ENCODE measurements around the gene MLXIPL.
"Not testable (repeated sequence)": the region's sequence is repeated elsewhere in the genome, so short reads cannot be mapped to it uniquely, and the experiment has no call there.

The MLXIPL gene

GRCh38 chr7:73611017-73611555 lies 13.2 kb downstream of the MLXIPL start:
- no peak for DNase-seq

DNA sequence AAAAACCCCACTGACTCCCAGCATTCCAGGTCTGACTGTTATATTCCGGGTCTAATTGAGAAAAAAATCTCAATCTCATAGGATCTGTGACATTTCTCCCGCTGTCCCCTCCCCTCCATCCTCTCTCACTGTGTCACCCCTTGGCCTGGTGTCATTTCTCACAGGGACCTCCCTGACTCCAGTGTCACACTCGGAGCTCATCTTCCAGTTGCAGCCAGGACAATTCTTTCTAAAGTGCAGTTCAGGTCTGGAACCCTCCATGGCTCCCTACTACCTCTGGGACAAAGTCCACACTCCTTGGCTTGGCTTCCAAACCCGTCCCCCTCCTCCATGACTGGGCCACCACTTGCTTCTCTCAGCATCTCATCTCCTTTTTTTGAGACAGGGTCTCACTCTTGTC lies 14.2 kb downstream of the MLXIPL start:
- DNase-seq: no peak

DNA sequence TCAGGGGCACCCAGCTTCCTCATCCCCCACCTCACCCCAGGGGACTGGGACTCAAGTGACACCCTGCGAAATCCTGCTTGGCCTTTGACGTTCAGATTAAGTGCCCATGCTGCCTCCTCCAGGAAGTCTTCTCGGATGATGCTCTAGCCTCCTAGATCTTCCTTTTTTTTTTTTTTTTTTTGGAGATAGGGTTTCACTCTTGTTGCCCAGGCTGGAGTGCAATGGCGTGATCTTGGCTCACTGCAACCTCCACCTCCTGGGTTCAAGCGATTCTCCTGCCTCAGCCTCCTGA lies 16.7 kb downstream of the MLXIPL start:
- not testable (repeated sequence) for DNase-seq

DNA sequence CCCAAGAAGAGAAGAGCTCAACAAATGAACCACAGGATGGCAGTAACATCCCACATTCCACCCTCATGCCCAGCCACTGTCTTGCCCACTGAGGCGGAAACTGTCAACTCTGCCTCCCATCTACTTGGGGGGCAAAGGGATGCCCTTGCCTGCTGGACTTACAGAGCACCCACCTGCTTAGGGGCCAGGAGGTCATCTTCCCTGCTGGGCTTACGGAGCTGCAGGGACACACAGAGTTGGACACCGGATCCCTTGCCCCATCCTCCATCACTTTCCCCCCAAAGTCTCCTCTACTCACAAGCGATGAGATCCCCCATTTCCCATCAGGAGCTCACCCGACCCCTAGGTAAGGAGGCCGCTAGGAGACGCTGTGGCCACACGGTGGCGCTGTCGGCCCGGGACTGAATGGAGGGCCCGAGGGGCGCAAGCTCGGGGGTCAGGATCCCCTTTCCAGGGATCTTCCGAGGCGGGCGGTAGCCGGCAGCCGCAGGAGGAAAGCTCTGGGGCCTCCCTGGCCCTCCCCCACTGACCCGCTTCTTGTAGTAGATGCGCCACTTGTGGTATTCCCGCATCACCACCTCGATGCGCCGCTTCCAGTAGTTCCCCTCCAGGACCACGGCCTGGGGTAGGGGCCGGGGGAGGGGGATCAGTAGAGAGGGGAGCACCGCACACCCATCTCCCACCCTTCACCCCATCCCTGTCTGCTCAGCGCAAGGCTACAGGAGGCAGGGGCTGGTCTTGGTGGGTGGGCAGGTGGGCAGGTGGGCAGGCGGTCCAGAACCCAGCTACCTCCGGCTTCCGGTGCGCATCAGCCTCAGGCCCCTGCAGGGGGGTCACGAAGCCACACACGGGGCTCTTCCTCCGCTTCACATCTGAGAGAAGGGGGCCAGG lies 17.3 kb downstream of the MLXIPL start:
- peak; percentile 48 to 64 for DNase-seq

GRCh38 chr7:73605601-73606220 lies 18.6 kb downstream of the MLXIPL start:
- no peak for DNase-seq

DNA sequence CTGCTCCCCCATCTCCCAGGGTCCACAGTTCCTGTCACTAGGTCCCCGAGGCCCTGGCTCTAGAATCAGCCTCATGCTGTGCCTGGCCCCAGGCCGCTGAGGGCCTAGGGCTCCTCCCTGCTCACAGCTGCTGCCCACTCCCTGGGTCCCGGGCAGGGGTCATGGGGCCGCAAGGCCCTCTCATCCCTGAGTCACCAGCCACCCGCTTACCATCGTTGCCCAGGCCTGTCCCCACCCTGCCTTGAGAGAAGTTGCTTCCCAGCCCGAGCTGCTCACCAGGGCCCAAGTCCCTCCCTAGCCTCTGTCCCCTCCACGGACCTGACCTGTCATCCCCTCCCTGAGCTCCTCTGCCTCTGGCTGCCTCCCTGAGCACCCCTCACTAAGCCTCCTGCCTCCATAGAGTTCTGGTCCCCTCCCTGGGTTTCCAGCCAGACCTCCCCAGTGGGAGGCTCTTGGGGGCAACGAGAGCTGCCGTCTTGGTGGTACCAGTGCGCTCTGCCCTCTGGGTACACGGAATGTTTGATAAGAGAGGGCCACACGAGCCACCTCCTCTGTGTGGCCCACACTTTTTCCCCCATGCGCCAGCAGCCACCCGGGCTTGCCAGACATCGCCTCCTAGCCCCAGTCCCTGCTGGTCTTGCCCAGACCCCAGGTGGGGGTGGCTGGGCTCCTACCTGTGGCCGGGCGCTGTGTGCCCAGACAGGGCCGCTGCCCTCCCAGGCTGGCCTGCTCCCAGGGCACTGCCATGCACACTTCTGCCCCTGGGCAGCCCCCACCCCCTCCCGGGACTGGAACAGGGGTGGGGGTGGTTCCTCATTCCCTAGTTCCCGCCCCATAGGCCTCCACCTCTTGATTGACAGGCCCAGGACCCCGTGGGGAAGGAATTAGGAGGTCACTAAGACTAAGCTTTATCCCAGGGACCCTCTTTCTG lies 21.3 kb downstream of the MLXIPL start:
- DNase-seq: no peak

GRCh38 chr7:73599916-73600315 lies 24.4 kb downstream of the MLXIPL start:
- DNase-seq: no peak

DNA sequence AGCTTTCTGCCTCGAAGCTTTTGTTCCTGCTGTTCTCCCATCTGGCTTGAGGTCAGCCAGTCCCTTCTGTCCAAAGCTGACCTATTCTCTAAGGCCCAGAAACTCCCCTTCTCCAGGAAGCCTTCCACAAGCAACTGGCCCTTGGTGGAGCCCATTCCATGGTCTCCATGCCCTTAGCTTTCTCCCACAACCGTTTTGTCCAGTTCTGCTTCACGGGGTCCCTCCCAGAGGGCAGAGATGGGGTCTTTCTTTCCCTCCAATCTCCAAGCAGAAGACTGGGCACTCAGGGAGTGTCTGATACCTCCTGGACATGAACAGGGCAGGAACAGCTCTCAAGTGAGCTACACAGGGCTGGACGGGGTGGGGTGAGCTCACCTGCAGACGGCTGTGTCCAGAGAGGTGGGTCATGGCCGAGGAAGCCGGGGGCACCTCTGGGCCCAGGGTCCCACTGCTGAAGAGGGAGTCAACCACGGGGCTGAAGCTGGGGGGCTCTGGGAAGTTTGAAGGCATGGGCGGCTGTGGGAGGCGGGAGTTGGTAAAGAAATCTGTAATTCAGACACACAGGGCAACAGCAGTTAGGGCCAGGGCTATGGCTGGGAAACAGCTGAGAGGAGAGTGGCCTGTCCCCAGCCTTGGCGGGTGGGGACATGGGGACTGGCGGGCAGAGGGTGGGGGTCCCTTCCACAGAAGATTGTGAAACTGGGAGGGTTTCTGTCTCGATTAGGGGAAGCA lies 25.0 kb downstream of the MLXIPL start:
- DNase-seq: no peak

DNA sequence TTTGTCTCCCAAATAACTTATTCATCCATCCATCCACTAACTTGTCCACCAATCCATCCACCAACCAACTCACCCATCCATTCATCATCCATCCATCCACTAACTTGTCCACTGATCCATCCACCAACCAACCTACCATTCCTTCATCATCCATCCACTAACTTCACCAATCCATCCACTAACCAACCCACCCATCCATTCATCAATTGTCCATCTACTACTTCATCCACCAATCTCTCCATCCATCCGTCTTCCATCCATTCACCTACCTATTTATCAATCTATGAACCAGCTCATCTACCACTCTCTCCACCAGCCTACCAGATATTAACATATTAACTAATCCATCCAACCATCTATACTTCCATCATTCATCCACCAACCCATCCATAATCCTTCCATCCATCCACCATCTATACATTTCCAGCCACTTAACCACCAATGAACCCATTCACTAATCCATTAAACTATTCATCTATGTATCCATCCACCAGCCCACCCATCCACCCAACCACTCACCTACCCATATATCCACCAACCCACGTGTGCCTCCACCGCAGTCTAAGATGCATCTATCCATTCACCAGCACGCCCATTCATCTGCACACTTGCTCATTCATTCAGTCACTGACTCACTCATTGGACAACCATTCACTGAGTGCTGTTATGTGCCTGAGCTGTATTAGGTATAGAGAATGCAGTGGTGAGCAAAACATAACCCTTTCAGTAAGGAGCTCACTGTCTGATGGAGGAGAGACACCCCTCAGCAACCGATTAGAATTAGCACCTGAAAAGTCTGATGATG lies 26.1 kb downstream of the MLXIPL start:
- no peak for DNase-seq

GRCh38 chr7:73596191-73597065 lies 27.9 kb downstream of the MLXIPL start:
- DNase-seq: no peak

- DNase-seq: no peak
These were observed 29.0 kb downstream of the MLXIPL start for GRCh38 chr7:73595358-73595757.

GRCh38 chr7:73593207-73594045 lies 30.9 kb downstream of the MLXIPL start:
- no peak for DNase-seq

DNA sequence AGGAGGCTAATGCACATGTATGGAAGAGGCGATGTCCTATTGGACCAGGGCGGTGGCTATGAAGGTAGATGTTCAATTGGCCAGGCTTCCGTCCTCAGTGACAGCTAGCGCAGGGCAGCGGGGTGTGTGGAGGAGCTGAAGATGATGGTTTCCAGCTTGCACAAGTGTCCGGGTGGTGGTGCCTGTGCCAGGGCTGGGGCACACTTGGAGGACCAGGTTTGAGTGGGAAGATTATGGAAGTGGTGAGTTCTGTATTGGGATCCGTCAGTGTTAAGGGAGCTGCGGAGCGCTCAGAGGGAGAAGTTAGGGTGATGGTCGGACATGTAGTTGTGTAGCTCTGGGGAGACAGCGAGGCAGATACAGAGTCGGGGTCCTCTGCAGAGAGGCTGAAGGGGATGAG lies 37.4 kb downstream of the MLXIPL start:
- DNase-seq: no peak

DNA sequence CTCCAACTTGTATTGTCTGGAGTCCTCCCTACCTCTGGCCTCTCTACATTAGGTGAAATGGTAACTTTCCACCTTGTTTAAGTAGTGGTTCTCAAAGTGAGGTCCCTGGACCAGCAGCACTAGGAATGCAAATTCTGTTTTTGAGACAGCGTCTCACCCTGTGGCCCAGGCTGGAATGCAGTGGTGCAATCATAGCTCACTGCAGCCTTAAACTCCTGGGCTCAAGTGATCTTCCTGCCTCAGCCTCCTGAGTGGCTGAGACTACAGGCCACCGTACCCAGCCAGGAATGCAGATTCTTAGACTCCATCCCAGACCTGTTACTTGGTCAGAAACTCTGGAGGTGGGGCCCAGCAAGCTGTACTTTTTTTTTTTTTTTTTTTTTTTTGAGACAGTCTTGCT lies 39.1 kb downstream of the MLXIPL start:
- no peak for DNase-seq

GRCh38 chr7:73582664-73583202 lies 41.6 kb downstream of the MLXIPL start:
- DNase-seq: no peak

DNA sequence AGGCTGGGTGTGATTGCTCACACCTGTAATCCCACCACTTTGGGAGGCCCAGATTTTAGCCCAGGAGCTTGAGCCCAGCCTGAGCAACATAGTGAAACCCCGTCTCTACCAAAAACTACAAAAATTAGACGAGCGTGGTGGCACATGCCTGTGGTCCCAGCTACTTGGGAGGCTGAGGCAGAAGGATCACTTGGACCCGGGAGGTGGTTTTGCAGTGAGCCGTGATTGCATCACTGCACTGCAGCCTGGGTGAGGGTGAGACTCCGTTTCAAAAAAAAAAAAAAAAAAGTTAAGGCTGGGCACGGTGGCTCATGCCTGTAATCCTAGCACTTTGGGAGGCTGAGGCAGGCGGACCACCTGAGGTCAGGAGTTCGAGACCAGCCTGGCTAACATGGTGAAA lies 43.3 kb downstream of the MLXIPL start:
- not testable (repeated sequence) for DNase-seq

- DNase-seq: peak; percentile 98 to 99
These were observed 45.8 kb downstream of the MLXIPL start, which contains the start of gene TBL2 for GRCh38 chr7:73578342-73579128. TSS of gene TBL2 (minus strand) at chr7:73578579. CDS start at chr7:73578549, 30 bp downstream.

GRCh38 chr7:73577627-73578341 lies 46.5 kb downstream of the MLXIPL start:
- DNase-seq: no peak
